H1 (cell line): Measurements from ENCODE around the gene ARHGAP25. TPM values are rescaled to one million over a fixed set of nuclear protein-coding genes. Genes with fewer than 3 reads are reported as not detected.

ENCODE experiments used
- CTCF ChIA-PET: fragments of 300-600 bp; sonication (Branson Sonifier 250); formaldehyde crosslinking; loops from one replicate; lab custom pipeline; 2021; ENCODE audit not compliant: partially characterized antibody; lab: Charles Lee
- POLR2A ChIA-PET: fragments of 300-600 bp; sonication (Branson Sonifier 250); formaldehyde crosslinking; loops from one replicate; lab custom pipeline; 2021; ENCODE audit warnings: inconsistent platforms; ENCODE audit not compliant: partially characterized antibody; lab: Charles Lee
- DNase-seq, 2 experiments: peaks; one replicate each; pipeline versions ENCODE4 v3.0.0 to v3.0.0-alpha.2; 2010 to 2022; ENCODE audit warnings: low spot score in 2 of 2, low read depth in 1 of 2, mixed read lengths in 1 of 2
- FAIRE-seq: peaks from 2 replicates; lab custom pipeline; 2011; peaks lifted over from hg19 to GRCh38; lab: Jason Lieb, UNC
- H2AFZ ChIP-seq: 2 replicates; pipeline ENCODE4 v1.8.1; 2012; ENCODE audit warnings: low read length, inconsistent platforms
- H2AK5ac ChIP-seq: 2 replicates; pipeline ENCODE4 v1.6.1; 2013; ENCODE audit warnings: low read depth, low read length
- H2BK120ac ChIP-seq: replicated peaks from 2 replicates; pipeline ENCODE3; 2013; ENCODE audit warnings: low read depth, low read length, inconsistent platforms
- H2BK12ac ChIP-seq: 2 replicates; pipeline ENCODE4 v1.6.1; 2013; ENCODE audit warnings: low read depth, low read length
- H2BK15ac ChIP-seq: 2 replicates; pipeline ENCODE4 v1.6.1; 2013; ENCODE audit warnings: low read length
- H2BK20ac ChIP-seq: 2 replicates; pipeline ENCODE4 v1.6.1; 2013; ENCODE audit warnings: low read length
- H2BK5ac ChIP-seq: 2 replicates; pipeline ENCODE4 v1.6.1; 2013; ENCODE audit warnings: low read depth, low read length
- H3K14ac ChIP-seq: 2 replicates; pipeline ENCODE4 v1.6.1; 2013; ENCODE audit warnings: inconsistent platforms; ENCODE audit not compliant: insufficient read length
- H3K18ac ChIP-seq: 2 replicates; pipeline ENCODE4 v1.6.1; 2013; ENCODE audit warnings: low read length; ENCODE audit errors: extremely low read depth
- H3K23ac ChIP-seq: 2 replicates; pipeline ENCODE4 v1.6.1; 2013; ENCODE audit warnings: inconsistent platforms; ENCODE audit not compliant: insufficient read length
- H3K23me2 ChIP-seq: 2 replicates; pipeline ENCODE4 v1.6.1; 2013; ENCODE audit warnings: low read depth, low read length
- H3K27ac ChIP-seq: 2 replicates; pipeline ENCODE4 v1.6.1; 2011; ENCODE audit warnings: low read depth, low read length, inconsistent platforms
- H3K27me3 ChIP-seq, 4 experiments: replicated peaks in 1 of 4; 1 replicate in 1 of 4; 2 replicates in 3 of 4; pipeline versions ENCODE4 v1.6.1 to v1.8.1; 2011 to 2013; ENCODE audit warnings: low read length in 3 of 4, mild to moderate bottlenecking in 3 of 4, inconsistent platforms in 2 of 4, mixed read lengths in 2 of 4, moderate library complexity in 1 of 4; ENCODE audit not compliant: control insufficient read depth in 3 of 4, insufficient read depth in 3 of 4; ENCODE audit errors: extremely low read depth in 1 of 4
- H3K36me3 ChIP-seq, 4 experiments: 2 replicates each; pipeline versions ENCODE4 v1.6.1 to v1.8.1; 2011 to 2013; ENCODE audit warnings: mild to moderate bottlenecking in 4 of 4, low read length in 3 of 4, moderate library complexity in 2 of 4, control low read depth in 1 of 4, inconsistent platforms in 1 of 4; ENCODE audit not compliant: insufficient read depth in 4 of 4, control insufficient read depth in 2 of 4
- H3K4ac ChIP-seq: replicated peaks from 2 replicates; pipeline ENCODE3; 2013; ENCODE audit warnings: low read length, low read depth, mixed read lengths, inconsistent platforms; ENCODE audit not compliant: insufficient read length
- H3K4me1 ChIP-seq, 4 experiments: replicated peaks in 1 of 4; 1 replicate in 1 of 4; 2 replicates in 3 of 4; pipeline versions ENCODE4 v1.6.1 to v1.8.1; 2011 to 2013; ENCODE audit warnings: low read length in 3 of 4, inconsistent platforms in 2 of 4, mixed read lengths in 1 of 4; ENCODE audit not compliant: insufficient read depth in 4 of 4, control insufficient read depth in 3 of 4
- H3K4me2 ChIP-seq, 2 experiments: 2 replicates each; pipeline versions ENCODE4 v1.6.1 to v1.8.1; 2011 to 2013; ENCODE audit warnings: low read depth in 2 of 2, low read length in 2 of 2, control low read depth in 1 of 2, inconsistent platforms in 1 of 2, mild to moderate bottlenecking in 1 of 2; ENCODE audit not compliant: insufficient read depth in 1 of 2
- H3K4me3 ChIP-seq, 4 experiments: fragments of 200-600, 300-600 bp in 1 of 4; sonication (generic), shearing (Covaris generic), sonication (Bioruptor Twin) in 1 of 4; 2 replicates each; pipeline versions ENCODE4 v1.5.1 to v1.8.1; 2011 to 2016; ENCODE audit warnings: low read length in 4 of 4, low read depth in 3 of 4, control low read depth in 2 of 4, inconsistent platforms in 2 of 4, mild to moderate bottlenecking in 2 of 4, mixed read lengths in 1 of 4, moderate library complexity in 1 of 4; ENCODE audit not compliant: insufficient read depth in 2 of 4; ENCODE audit errors: extremely low read depth in 1 of 4
- H3K56ac ChIP-seq: replicated peaks from 2 replicates; pipeline ENCODE3; 2013; ENCODE audit warnings: low read depth, mild to moderate bottlenecking, mixed read lengths, low read length, inconsistent platforms; ENCODE audit not compliant: insufficient read length
- H3K79me1 ChIP-seq: 2 replicates; pipeline ENCODE4 v1.6.1; 2013; ENCODE audit warnings: low read depth, low read length, control low read depth
- H3K79me2 ChIP-seq, 2 experiments: 2 replicates each; pipeline versions ENCODE4 v1.6.1 to v1.8.1; 2012 to 2013; ENCODE audit warnings: low read length in 2 of 2, mild to moderate bottlenecking in 2 of 2, inconsistent platforms in 1 of 2; ENCODE audit not compliant: insufficient read depth in 2 of 2, control insufficient read depth in 1 of 2
- H3K9ac ChIP-seq, 4 experiments: replicated peaks in 1 of 4; 1 replicate in 1 of 4; 2 replicates in 3 of 4; pipeline versions ENCODE4 v1.6.1 to v1.8.1; 2011 to 2013; ENCODE audit warnings: low read depth in 3 of 4, low read length in 3 of 4, control low read depth in 2 of 4, mild to moderate bottlenecking in 2 of 4, moderate library complexity in 2 of 4, inconsistent platforms in 1 of 4; ENCODE audit errors: extremely low read depth in 1 of 4
- H3K9me3 ChIP-seq, 2 experiments: 2 replicates each; pipeline versions ENCODE4 v1.6.1 to v1.8.1; 2012 to 2013; ENCODE audit warnings: mild to moderate bottlenecking in 2 of 2, moderate library complexity in 2 of 2, control low read depth in 1 of 2, inconsistent platforms in 1 of 2, low read depth in 1 of 2, low read length in 1 of 2, mixed read lengths in 1 of 2; ENCODE audit not compliant: insufficient read depth in 2 of 2
- H4K20me1 ChIP-seq, 2 experiments: replicated peaks in 1 of 2; 2 replicates each; pipeline versions ENCODE3 to v1.8.1; 2011 to 2013; ENCODE audit warnings: inconsistent platforms in 2 of 2, low read length in 2 of 2, mild to moderate bottlenecking in 1 of 2; ENCODE audit not compliant: insufficient read depth in 2 of 2, control insufficient read depth in 1 of 2
- H4K5ac ChIP-seq: 2 replicates; pipeline ENCODE4 v1.6.1; 2013; ENCODE audit warnings: low read length, low read depth, mixed read lengths, inconsistent platforms; ENCODE audit not compliant: insufficient read length
- H4K8ac ChIP-seq: 2 replicates; pipeline ENCODE4 v1.8.0; 2013; ENCODE audit warnings: mild to moderate bottlenecking, moderate library complexity, low read length, inconsistent platforms; ENCODE audit not compliant: insufficient read depth; ENCODE audit errors: extremely low read depth
- H4K91ac ChIP-seq: replicated peaks from 2 replicates; pipeline ENCODE3; 2013; ENCODE audit warnings: low read length, mixed read lengths, inconsistent platforms; ENCODE audit not compliant: insufficient read length
- ATF2 ChIP-seq: IDR thresholded peaks from 2 replicates; pipeline ENCODE4 v1.6.1; 2012; ENCODE audit warnings: low read length, inconsistent platforms
- CEBPB ChIP-seq: IDR thresholded peaks from 2 replicates; pipeline ENCODE4 v1.6.1; 2012; ENCODE audit warnings: low read depth, low read length
- FOSL1 ChIP-seq: IDR thresholded peaks from 2 replicates; pipeline ENCODE4 v1.6.1; 2011; ENCODE audit warnings: mild to moderate bottlenecking, low read depth, low read length, moderate library complexity; ENCODE audit not compliant: insufficient read depth
- JUN ChIP-seq: IDR thresholded peaks from 2 replicates; pipeline ENCODE4 v1.6.1; 2011; ENCODE audit warnings: low read depth, mild to moderate bottlenecking, improper control_type of control experiment, low read length
- KDM5A ChIP-seq: fragments of 200-600 bp; IDR thresholded peaks from 2 replicates; pipeline ENCODE4 v1.7.1; 2012; ENCODE audit warnings: mild to moderate bottlenecking, low read length, inconsistent platforms, mixed read lengths
- MAFK ChIP-seq: IDR thresholded peaks from 2 replicates; pipeline ENCODE4 v1.6.1; 2012; ENCODE audit warnings: low read depth, mild to moderate bottlenecking, improper control_type of control experiment, low read length
- MAX ChIP-seq: IDR thresholded peaks from 2 replicates; pipeline ENCODE4 v1.6.1; 2012; ENCODE audit warnings: inconsistent platforms
- POLR2AphosphoS5 ChIP-seq: IDR thresholded peaks from 2 replicates; pipeline ENCODE4 v1.6.1; 2011; ENCODE audit warnings: low read depth, low read length
- SAP30 ChIP-seq: fragments of 300-600 bp; sonication (generic); IDR thresholded peaks from 2 replicates; pipeline ENCODE4 v1.7.1; 2012; ENCODE audit warnings: low read length, moderate library complexity, mild to moderate bottlenecking, inconsistent platforms; ENCODE audit not compliant: insufficient read depth, insufficient replicate concordance
- TAF1 ChIP-seq: IDR thresholded peaks from 2 replicates; pipeline ENCODE4 v1.6.1; 2011; ENCODE audit warnings: mild to moderate bottlenecking, low read depth, low read length
- YY1 ChIP-seq: IDR thresholded peaks from 2 replicates; pipeline ENCODE4 v1.6.1; 2011; ENCODE audit warnings: low read depth, mild to moderate bottlenecking, low read length
- WGBS, 2 experiments: shearing (Covaris generic) in 1 of 2; methylation state at CpG; one replicate each; pipeline versions ENCODE4 v1.1.6 to v1.1.7; 2013 to 2015; ENCODE audit warnings: low lambda C conversion rate in 2 of 2, mixed read lengths in 2 of 2, inconsistent platforms in 1 of 2, low coverage in 1 of 2, missing lambda C conversion rate in 1 of 2; ENCODE audit not compliant: insufficient replicate concordance in 2 of 2, insufficient coverage in 1 of 2, insufficient read length in 1 of 2; ENCODE audit errors: extremely low coverage in 1 of 2, missing lambda C conversion rate in 1 of 2; 5-methylcytosine and 5-hydroxymethylcytosine counted together
- polyA plus RNA-seq, 7 experiments: library from polyadenylated mRNA; depleted of rRNA in 3 of 7; stranded (reverse) in 5 of 7; unstranded in 2 of 7; fragments of >200 nt in 5 of 7; fragments of 200-250 nt in 2 of 7; gene quantifications; 1 replicate in 5 of 7; 2 replicates in 1 of 7; 4 replicates in 1 of 7; pipeline versions ENCODE4 v1.2.1 to v1.2.3, GENCODE V29; 2011 to 2013; ENCODE audit warnings: missing spikeins in 2 of 7, mixed read lengths in 2 of 7
- total RNA-seq: library from RNA; stranded (reverse); fragmentation: NEBNext Ultra II Directional; extraction: Animal tissue kit (Norgen Biotek cat#: 25700); gene quantifications from 2 replicates; pipeline ENCODE4 v1.2.1, GENCODE V29; 2021

The ARHGAP25 gene
- total and polyA plus RNA-seq, 2 of the 8 experiments (the other 6 are each of a cell fraction or from before 2014, with no cell fraction given), result 1.00 to 1.2 TPM

GRCh38 chr2:68716604-68717304 lies 17.9 kb upstream of the ARHGAP25 start:
- Histone ChIP-seq H2AK5ac (no peak overlapping the region), H3K27me3 (no peaks in the 10 kb centered on the region), H3K4me2 (no peak overlapping the region), H3K79me1 (no peaks in the 10 kb centered on the region), H3K4ac (no peak overlapping the region), H3K23me2 (no peaks in the 10 kb centered on the region), H3K79me2 (no peaks in the 10 kb centered on the region), H2BK12ac (no peak overlapping the region), H3K14ac (no peak overlapping the region), H3K18ac (no peak overlapping the region), H4K8ac (no peak overlapping the region), H2BK5ac (no peak overlapping the region), H3K23ac (no peak overlapping the region), H3K9me3 (no peaks in the 10 kb centered on the region), H4K91ac (no peak overlapping the region), H4K20me1 (no peaks in the 10 kb centered on the region), H3K4me3 (no peak overlapping the region), H3K27ac (no peak overlapping the region), H3K4me1 (no peaks in the 10 kb centered on the region), H3K56ac (no peak overlapping the region), H2AFZ (no peak overlapping the region), H2BK15ac (no peak overlapping the region), H2BK20ac (no peak overlapping the region), H3K36me3 (no peaks in the 10 kb centered on the region), H3K9ac (no peak overlapping the region), H4K5ac (no peak overlapping the region), H2BK120ac (no peak overlapping the region)
- DNase-seq, result no peak
- ChIA-PET POLR2A (interaction anchor here (1.3 kb wide), 1 partner anchor 229 kb away, joined by 3 read pairs; no protein-coding TSS in a partner anchor), CTCF (interaction anchor here (0.7 to 4.1 kb wide), 14 partner anchors 9 to 251 kb away, joined by 3 to 40 read pairs (median 4); partner anchors contain the start of genes APLF and FBXO48)
- WGBS, 2 experiments, result 87% methylated on average over 8 of the region's 8 CpGs; no CpG with 5 or more reads in 1 of the 2 experiments
- no peak for FAIRE-seq
- TF ChIP-seq ATF2 (no peak), YY1 (no peak), KDM5A (no peak), FOSL1 (no peak), TAF1 (no peak), JUN (no peak), POLR2AphosphoS5 (no peak), SAP30 (no peak), MAFK (no peak), CEBPB (no peak), MAX (no peak)
